ENCODE measurements around the gene DHDH.
"Not testable (repeated sequence)": the region's sequence is repeated elsewhere in the genome, so short reads cannot be mapped to it uniquely, and the experiment has no call there.

DHDH gene

DNA sequence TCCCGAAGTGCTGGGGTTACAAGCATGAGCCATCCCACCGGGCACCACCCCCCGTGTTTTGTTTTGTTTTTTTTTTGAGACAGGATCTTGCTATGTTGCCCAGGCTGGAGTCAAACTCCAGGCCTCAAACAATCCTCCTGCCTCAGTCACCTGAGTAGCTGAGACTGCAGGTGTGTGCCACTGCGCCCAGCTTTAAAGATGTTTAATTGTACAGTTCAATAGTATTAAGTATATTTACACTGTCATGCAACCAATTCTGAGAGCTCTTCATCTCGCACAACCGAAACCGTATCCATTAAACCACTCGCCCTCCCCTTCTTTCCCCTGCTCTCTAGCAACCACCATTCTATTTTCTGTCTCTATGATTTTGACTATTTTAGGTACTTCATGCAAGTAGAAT lies 17.7 kb upstream of the DHDH start:
- DNase-seq (ENCODE audit: low spot score) = no peak

DNA sequence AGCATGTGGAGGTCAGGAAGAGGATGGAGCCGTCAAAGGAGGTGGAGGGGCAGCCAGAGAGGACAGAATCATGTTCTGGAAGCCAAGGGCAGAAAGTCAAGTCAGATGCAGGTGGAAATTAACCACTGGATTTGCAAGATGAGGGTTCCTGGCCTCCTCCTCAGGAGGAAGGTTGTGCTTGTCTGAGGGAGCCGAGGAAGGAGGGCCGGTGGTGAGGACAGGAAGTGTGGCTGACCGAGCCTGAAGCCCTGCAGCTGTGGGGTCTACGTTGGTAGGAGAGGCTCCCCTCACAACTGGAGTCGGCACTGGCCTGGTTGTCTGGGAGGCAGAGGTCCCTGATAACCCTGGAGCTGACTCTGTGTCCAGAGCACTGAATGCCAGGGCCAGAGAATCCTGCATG lies 15.4 kb upstream of the DHDH start:
- DNase-seq (ENCODE audit: low spot score) = no peak

DNA sequence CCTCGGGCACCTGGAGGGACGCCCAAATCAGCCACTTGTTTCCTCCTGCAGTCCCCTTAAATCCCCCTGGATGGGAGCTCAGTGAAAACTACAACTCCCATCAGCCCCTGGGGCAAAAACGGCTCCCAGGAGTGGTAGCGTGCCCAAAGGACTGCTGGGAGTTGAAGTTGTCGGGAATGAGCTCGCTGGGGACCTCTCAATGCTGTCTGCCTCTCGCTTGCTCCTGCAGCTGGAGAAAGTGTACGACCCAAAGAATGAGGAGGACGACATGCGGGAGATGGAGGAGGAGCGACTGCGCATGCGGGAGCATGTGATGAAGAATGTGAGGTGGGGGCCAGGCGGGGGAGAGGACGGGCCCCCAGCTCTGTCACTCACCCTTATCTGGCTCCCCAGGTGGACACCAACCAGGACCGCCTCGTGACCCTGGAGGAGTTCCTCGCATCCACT lies 14.7 kb upstream of the DHDH start:
- DNase-seq (ENCODE audit: low spot score) = peak; percentile 37

DNA sequence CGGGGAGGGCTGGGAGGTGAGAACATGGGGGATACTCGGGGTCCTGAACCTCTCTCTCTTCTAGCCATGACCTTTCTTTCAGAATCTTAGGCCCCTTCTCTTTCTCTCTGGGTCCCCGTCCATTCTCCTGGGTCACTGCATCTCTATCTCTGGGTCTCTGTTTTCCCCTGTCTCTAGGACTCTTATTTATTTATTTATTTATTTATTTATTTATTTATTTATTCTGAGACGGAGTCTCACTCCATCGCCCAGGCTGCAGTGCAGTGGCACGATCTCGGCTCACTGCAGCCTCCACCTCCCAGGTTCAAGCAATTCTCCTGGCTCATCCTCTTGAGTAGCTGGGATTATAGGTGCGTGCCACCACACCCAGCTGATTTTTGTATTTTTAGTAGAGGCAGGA lies 14.2 kb upstream of the DHDH start:
- not testable (repeated sequence) for DNase-seq (ENCODE audit: low spot score)

DNA sequence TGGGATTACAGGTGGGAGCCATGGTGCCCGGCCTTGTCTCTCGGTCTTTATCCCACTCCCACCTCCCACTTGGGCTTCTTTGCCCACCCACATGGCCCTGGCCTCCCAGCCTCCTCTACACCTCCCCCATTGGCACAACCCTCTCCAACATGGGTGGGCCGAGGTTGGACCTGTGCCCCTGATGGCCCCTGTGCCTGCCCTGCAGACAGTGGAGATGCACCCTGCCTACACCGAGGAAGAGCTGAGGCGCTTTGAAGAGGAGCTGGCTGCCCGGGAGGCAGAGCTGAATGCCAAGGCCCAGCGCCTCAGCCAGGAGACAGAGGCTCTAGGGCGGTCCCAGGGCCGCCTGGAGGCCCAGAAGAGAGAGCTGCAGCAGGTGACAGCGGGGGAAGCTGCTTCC lies 12.6 kb upstream of the DHDH start:
- DNase-seq (ENCODE audit: low spot score) = no peak

DNA sequence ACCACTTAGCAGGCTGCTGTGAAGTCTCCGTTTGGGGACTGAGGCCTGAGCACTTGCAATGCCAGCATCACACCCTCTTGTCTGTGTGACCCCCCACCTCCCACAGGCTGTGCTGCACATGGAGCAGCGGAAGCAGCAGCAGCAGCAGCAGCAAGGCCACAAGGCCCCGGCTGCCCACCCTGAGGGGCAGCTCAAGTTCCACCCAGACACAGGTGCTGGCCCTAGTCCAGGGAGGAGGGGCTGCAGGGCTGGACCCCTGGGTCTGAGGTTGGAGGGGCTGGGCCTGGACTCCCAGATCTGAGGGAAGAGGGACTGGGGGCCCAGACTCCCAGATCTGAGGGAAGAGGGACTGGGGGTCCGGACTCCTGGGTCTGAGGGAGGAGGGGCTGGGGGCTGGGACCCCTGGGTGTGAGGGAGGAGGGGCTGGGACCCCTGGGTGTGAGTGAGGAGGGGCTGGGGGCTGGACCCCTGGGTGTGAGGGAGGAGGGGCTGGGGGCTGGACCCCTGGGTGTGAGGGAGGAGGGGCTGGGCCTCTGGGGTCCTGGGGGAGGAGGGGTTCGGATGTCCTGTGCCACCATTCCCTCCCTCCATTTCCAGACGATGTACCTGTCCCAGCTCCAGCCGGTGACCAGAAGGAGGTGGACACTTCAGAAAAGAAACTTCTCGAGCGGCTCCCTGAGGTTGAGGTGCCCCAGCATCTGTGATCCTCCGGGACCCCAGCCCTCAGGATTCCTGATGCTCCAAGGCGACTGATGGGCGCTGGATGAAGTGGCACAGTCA lies 11.6 kb upstream of the DHDH start:
- DNase-seq (ENCODE audit: low spot score) = no peak

DNA sequence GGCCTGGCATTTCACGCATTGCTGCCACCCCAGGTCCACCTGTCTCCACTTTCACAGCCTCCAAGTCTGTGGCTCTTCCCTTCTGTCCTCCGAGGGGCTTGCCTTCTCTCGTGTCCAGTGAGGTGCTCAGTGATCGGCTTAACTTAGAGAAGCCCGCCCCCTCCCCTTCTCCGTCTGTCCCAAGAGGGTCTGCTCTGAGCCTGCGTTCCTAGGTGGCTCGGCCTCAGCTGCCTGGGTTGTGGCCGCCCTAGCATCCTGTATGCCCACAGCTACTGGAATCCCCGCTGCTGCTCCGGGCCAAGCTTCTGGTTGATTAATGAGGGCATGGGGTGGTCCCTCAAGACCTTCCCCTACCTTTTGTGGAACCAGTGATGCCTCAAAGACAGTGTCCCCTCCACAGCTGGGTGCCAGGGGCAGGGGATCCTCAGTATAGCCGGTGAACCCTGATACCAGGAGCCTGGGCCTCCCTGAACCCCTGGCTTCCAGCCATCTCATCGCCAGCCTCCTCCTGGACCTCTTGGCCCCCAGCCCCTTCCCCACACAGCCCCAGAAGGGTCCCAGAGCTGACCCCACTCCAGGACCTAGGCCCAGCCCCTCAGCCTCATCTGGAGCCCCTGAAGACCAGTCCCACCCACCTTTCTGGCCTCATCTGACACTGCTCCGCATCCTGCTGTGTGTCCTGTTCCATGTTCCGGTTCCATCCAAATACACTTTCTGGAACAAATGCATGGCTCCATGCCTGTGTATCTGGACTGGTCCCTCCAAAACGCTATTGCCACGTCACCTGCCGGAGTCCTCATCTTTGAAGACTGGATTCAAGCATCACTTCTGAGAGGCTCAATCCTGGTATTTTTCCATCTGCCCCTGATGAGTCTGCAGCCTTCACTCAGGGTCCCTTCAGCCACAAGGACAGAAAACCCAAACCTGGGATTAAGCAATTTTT lies 10.7 kb upstream of the DHDH start:
- DNase-seq (ENCODE audit: low spot score) = no peak

DNA sequence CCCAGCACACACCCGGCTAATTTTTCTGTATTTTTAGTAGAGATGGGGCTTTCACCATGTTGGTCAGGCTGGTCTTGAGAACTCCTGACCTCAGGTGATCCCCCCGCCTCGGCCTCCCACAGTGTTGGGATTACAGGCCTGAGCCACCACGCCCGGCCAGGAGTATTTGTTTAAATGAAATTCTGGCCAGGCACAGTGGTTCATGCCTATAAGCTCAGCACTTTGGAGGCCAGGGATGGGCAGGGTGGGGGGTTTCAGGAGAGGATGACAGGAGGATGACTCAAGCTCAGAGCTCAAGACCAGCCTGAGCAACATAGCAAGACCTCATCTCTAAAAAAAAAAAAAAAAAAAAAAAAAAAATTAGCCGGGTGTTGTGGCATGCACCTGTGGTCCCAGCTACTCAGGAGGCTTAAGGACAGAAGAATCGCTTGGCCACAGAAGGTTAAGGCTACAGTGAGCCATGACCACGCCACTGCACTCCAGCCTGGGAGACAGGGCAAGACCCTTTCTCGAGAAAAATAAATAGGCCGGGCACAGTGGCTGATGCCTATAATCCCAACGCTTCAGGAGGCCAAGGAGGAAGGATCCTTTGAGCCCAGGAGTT lies 8.2 kb upstream of the DHDH start:
- peak; percentile 64 for DNase-seq (ENCODE audit: low spot score)

DNA sequence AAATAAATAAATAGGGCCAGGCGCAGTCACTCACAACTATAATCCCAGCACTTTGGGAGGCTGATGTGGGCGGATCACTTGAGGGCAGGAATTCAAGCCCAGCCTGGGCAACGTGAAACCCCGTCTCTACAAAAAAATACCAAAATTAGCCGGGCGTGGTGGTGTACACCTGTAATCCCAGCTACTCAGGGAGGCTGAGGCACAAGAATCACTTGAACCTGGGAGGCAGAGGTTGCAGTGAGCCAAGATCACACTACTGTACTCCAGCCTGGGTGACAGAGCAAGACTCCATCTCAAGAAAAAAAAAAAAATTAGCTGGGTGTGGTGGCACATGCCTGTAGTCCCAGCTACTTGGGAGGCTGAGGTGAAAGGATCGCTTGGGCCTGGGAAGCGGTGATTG lies 7.6 kb upstream of the DHDH start:
- DNase-seq (ENCODE audit: low spot score) = not testable (repeated sequence)

DNA sequence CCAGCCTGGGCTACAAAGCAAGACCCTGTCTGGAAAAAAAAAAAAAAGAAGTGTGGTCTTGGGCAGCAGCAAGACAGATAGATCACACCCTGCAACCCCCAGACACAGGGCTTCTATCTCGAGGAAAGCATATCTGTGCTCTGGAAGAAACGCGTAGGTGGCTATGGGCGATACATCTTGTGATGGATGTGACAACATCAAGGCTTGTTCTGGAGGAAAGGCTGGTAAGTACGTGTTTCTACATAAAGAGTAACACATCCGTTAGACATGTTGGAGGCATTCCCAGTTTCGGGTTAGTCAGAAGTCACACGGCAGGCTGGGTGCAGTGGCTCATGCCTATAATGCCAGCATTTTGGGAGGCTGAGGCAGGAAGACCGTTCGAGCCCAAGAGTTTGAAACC lies 6.6 kb upstream of the DHDH start:
- peak; percentile 86 for DNase-seq (ENCODE audit: low spot score)

DNA sequence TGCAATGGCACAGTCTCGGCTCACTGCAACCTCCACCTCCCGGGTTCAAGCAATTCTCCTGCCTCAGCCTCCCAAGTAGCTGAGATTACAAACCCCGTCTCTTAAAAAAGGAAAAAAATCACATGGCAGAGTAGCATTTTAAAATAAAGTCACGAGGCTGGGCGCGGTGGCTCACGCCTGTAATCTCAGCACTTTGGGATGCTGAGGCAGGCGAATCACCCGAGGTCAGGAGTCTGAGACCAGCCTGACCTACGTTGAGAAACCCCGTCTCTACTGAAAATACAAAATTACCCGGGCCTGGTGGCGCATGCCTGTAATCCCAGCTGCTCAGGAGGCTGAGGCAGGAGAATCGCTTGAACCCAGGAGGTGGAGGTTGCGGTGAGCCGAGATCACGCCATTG lies 5.8 kb upstream of the DHDH start:
- DNase-seq (ENCODE audit: low spot score) = not testable (repeated sequence)

DNA sequence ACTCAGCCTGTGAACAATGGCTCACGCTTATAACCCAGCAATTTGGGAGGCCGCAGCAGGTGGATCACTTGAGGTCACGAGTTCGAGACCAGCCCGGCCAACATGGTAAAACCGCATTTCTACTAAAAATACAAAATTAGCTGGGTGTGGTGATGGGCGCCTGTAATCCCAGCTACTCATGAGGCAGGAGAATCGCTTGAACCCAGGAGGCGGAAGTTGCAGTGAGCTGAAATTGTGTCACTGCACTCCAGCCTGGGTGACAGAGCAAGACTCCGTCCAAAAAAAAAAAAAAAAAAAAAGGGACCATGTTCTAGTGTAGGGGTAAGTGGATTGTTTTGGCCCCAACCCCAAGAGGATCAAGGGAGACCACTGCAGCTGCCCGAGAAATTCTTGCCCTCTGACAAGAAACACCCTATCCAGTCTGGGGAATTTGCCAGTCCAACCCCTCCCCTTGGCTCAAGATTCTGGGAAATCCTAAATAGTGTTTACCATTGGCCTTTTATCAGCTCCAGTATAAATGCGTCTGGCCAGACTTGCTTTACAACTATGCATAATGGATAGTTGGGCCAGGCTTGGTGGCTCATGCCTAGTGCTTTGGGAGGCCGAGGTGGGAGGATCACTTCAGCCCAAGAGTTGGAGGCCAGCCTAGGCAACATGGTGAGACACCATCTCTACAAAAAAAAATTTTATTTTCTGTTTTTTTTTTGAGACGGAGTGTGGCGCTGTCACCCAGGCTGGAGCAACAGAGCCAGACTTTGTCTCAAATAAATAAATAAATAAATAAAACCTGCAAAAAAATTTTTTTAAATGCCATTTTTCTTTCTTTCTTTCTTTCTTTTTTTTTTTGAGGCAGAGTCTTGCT lies 5.1 kb upstream of the DHDH start:
- DNase-seq (ENCODE audit: low spot score) = no peak

DNA sequence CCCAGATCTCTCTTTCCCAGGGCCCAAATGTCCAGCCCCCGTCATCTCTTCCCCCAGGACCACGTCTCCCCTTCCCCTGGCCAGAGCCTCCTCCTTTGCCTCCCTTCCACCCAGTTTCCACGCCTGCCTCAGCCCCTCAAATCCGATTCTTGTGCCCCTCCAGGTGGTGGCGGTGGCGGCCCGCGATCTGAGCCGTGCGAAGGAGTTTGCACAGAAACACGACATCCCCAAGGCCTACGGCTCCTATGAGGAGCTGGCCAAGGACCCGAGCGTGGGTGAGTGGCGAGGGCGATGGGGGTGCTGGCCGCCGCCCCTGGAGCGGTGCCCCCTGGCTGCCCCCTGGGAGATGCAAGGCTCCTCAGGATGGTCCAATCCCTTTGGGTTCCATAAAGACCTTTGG lies 1.3 kb downstream of the DHDH start:
- DNase-seq (ENCODE audit: low spot score) = no peak

DNA sequence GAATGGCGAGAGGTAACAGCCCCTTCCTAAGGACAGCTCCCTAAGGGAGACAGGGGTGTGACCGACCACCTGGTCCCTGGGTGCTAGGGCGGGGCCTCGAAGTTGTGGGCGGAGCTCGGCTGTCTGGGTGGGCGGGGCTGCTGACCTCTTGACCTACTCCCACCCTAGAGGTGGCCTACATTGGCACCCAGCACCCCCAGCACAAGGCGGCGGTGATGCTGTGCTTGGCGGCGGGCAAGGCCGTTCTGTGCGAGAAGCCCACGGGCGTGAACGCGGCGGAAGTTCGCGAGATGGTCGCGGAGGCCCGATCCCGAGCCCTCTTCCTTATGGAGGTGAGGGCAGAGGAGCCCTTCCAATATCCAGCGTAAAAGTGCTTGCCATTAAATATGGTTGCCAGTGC lies 2.4 kb downstream of the DHDH start:
- DNase-seq (ENCODE audit: low spot score) = no peak

DNA sequence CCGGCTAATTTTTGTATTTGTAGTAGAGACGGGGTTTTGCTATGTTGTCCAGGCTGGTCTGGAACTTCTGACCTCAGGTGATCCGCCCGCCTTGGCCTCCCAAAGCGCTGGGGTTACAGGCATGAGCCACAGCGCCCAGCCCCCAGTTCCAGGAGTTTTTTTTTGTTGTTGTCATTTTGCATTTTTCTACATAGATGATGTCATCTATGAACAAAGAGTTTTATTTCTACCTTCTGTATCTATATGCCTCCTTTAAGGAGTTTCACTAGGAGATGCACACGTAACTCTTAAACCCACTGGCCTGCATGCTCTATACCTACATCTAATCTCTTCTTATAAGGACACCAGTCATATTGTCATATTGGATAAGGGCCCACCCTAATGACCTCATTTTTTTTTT lies 4.8 kb downstream of the DHDH start:
- no peak for DNase-seq (ENCODE audit: low spot score)

DNA sequence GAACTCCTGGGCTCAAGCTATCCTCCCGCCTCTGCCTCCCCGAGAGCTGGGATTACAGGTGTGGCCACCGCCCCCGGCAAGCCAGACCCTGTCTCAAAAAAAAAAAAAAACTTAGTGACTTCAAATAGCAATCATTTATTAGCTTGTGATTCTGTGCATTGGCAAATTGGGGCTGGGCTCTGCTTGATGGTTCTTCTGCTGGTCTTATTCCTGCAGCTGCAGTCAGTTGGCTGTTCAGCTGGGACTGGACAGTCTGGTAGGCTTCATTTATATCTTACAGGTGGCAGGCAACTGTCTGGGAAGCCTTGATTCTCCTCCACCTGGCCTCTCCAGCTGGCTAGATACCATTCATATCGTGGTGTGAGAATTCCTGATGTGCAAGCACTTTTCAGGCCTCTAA lies 7.4 kb downstream of the DHDH start:
- no peak for DNase-seq (ENCODE audit: low spot score)

DNA sequence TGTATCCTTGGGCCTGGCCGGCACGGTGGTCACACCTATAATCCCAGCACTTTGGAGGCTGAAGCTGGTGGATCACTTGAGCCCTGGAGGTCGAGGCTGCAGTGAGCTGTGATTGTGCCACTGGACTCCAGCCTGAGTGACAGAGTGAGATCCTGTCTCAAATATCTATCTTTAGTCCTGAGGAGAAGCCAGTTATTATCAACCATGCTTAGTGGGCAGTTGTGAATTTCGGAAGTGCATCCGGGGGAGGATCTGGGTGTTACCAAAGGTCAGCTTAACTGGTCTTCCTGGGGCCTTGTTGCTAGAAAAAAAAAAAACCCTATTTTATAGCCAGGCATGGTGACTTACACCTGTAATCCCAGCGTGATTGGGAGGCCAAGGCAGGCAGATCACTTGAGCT lies 9.6 kb downstream of the DHDH start:
- no peak for DNase-seq (ENCODE audit: low spot score)

DNA sequence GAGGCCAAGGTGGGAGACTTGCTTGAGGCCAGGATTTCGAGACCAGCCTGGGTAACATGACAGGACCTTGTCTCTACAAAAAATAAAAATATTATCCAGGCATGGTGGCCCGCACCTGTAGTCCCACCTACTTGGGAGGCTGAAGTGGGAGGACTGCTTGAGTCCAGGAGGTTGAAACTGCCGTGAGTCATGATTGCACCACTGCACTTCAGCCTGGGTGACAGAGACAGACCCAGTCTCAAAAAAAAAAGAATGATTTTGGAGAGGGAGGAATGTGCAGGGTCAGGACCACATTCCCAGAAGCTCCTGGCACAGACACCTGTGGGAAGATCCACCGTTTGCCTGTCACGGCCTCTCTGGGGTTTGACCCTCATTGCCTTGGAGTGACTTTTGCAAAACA lies 11.9 kb downstream of the DHDH start:
- no peak for DNase-seq (ENCODE audit: low spot score)

DNA sequence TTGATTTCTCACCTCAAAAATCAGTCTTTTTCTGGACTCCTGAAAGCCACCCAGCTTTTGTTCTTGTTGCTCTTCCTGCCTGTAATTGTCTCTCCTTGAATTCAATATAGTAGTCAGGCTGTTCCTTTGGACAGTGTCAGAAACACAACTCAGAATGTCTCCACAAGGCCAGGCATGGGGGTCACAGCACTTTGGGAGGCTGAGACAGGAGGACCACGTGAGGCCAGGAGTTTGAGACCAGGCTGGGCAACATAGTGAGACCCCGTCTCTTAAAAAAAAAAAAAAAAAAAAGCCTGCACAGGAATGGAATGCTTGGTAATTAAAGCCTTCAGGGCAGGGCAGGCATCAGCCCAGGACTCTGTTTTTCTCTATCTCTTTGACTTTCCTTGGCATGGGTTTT lies 12.3 kb downstream of the DHDH start:
- no peak for DNase-seq (ENCODE audit: low spot score)

DNA sequence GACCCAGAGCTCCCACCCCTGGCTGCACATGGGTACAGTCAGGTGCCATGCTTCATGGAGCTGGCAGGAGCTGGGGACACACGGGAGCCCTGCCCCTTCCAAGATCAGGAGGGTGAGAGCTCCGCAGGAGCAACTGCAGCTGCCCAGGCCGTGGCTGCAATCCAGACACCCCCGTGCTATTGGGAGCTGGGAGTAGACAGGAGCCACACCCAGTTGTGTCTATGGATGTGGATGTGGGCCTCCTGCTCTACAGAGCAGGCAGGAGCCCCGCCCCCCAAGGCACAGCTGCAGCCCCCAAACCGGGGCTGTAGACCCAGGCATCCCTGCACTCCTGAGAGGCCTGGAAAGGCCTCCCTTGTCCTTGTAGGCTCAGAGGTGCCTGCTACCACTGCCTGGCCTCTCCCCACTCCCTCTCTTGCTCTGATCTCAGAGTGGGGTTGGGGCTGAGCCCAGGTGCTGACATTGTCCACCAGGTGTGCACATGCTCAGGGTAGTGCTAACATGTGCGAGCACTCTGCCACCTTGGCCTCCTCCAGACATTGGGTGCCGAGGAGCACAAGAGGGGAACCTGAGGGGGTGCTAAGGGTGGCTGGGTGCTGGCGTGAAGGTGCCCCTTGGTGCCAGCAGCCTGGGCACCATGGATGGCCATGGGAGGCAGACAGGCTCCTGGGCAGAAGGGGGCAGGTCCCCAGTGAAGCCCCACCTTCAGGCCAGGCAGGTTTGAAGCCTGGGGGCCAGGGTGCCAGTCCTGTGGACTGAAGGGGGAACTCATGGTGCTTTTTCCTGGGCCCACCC lies 13.2 kb downstream of the DHDH start:
- no peak for DNase-seq (ENCODE audit: low spot score)

DNA sequence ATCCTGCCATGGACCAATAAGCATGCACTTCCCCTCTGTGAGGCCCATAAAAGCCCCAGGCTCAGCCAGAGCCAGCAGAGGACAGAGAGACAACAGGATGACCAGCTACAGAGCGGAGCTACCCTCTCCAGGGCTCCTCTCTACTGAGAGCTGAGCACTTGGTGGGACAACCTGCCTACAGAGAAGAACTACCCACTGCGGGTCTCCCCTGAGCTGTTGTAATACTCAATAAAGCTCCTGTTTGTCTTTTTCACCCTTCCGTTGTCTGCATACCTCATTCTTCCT lies 13.7 kb downstream of the DHDH start:
- DNase-seq (ENCODE audit: low spot score) = no peak

Measured in AG08395 (cell line).